Activated T-cell treated with anti-CD3 and anti-CD28 coated beads, Interleukin-2, amount 50 U/mL, for 72 hours (primary cell): Measurements from ENCODE around the gene CALCB. TPM values are rescaled to one million over a fixed set of nuclear protein-coding genes. Genes with fewer than 3 reads are reported as not detected.

Experiments
- ATAC-seq, 2 donors: fragments of 150-1000 bp; cut with Tn5 transposase; replicated peaks in 1 of 2; 2 replicates each; pipeline ENCODE4 v1.10.0; 2021; ENCODE audit warnings: moderate library complexity in 2 of 2, mild to moderate bottlenecking in 1 of 2
- DNase-seq, 2 donors: peaks; one replicate each; pipeline ENCODE4 v3.0.0; 2021 to 2022; ENCODE audit warnings: mixed read lengths in 1 of 2
- H3K27ac Mint-ChIP-seq: one replicate; pipeline ENCODE4 v1.8.0; 2022; ENCODE audit warnings: mild to moderate bottlenecking, moderate library complexity, mixed read lengths
- H3K27me3 Mint-ChIP-seq: one replicate; pipeline ENCODE4 v1.8.0; 2022; ENCODE audit warnings: low read depth, mixed read lengths
- H3K36me3 Mint-ChIP-seq, 2 donors: one replicate each; pipeline ENCODE4 v1.8.0; 2022; ENCODE audit warnings: mixed read lengths in 2 of 2, mild to moderate bottlenecking in 1 of 2; ENCODE audit not compliant: insufficient read depth in 2 of 2
- H3K4me1 Mint-ChIP-seq: one replicate; pipeline ENCODE4 v1.8.0; 2022; ENCODE audit warnings: low read depth, mixed read lengths
- H3K4me3 Mint-ChIP-seq, 2 donors: one replicate each; pipeline ENCODE4 v1.8.0; 2022; ENCODE audit warnings: mild to moderate bottlenecking in 2 of 2, mixed read lengths in 2 of 2, moderate library complexity in 2 of 2
- H3K9me3 Mint-ChIP-seq, 2 donors: one replicate each; pipeline ENCODE4 v1.8.0; 2022; ENCODE audit warnings: mixed read lengths in 2 of 2
- total RNA-seq, 2 donors: library from RNA; stranded (reverse); gene quantifications; one replicate each; pipeline ENCODE4 v1.2.3, GENCODE V29; 2022

CALCB gene
- total RNA-seq, 2 donors from 2014 or later, result 11.2 to 11.9 TPM

DNA sequence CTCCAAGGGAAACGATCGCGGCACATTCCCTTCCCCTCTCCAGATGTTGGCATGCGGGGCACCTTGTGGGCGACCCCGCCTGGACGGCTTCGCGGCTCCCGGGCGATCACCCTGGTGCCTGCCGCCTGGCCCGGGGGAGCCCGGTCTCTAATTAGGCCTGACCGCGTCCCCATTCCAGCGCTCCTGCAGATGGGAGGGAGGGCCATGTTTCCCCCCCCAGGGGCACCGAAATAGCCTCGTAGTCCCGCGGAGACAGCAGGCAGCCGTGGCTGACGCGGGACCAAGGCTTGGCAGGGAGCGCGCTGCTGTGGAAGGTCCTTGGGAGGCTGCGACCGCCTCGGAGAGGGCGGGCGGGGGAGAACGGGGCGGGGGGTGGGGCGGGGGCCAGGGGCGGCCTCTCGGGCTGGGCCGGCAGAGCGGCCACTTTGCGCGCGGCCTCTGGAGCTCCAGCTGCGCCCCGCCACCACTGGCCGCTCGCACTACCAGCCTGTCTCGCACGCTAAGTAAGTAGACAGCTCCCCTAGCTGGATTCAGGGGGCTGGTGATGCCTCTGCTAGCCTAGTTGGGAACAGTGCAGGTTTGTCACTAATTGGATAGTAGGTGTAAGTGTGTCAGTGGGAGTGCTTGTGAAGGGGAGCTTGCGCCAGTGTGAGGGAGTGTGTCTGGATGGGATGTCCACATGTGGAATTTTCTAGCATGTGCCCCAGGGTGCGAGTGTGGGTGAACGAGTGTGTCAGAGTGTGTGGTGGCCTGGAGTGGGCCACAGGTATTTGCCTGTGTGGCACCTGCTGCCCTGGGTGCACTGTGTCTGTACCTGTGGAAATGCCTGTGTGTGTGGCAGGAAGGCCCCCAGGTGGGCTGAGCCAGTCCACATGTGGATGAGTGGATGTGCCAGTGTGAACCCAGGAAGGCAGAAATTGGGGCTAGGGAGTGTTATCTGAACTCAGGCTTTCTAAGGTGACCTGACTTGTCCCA lies 41.4 kb downstream of the CALCB start, which contains the start of gene INSC:
INSC (plus strand) TSS at position 423 of the 975 bp plus-strand sequence. CDS start 34,252 bp downstream, outside the sequence.
- Mint-ChIP-seq H3K36me3 (no peaks in the 10 kb centered on the region), H3K4me3 (peak within 1 kb of the TSS; percentile 41 to 61), H3K27ac (peak within 1 kb of the TSS; percentile 22), H3K4me1 (peaks cover 31% of the 10 kb centered on the region), H3K9me3 (no peaks in the 10 kb centered on the region), H3K27me3 (peaks cover 45% of the 10 kb centered on the region)
- ATAC-seq (no peak), DNase-seq (no peak)

DNA sequence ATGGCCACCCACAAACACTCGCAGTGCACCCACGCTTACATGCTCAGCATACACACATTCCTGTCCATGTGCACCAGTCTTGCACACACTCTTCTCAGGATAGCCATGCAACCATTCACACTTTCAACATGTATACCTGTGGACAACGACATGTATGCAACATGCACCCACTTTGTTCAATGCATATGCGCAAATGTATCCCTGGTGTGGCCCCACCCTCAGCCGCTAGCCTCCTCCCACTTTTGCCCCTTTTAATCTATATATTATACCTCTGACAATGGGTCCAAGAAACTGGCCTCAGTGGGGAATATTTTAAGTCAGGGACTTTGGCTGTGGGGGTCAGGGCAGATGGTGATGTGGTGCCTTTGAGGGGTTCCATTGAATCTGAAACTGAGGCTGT lies 42.3 kb downstream of the CALCB start:
- no peaks in the 10 kb centered on the region for H3K36me3 Mint-ChIP-seq
- no peaks in the 10 kb centered on the region for H3K9me3 Mint-ChIP-seq
- ATAC-seq, result no peak
- H3K4me1 Mint-ChIP-seq, result peaks cover 31% of the 10 kb centered on the region
- no peak overlapping the region for H3K4me3 Mint-ChIP-seq
- peaks cover 45% of the 10 kb centered on the region for H3K27me3 Mint-ChIP-seq
- no peak for DNase-seq
- H3K27ac Mint-ChIP-seq, result no peak overlapping the region

GRCh38 chr11:15117751-15118150 lies 44.4 kb downstream of the CALCB start:
- Mint-ChIP-seq H3K36me3 (no peaks in the 10 kb centered on the region), H3K4me3 (no peak overlapping the region), H3K27ac (no peak overlapping the region)

GRCh38 chr11:15118431-15118830 lies 45.0 kb downstream of the CALCB start:
- H3K4me3 Mint-ChIP-seq, result no peak overlapping the region
- peak; percentile 91 to 92 for ATAC-seq
- peaks cover 55% of the 10 kb centered on the region for H3K27me3 Mint-ChIP-seq
- no peaks in the 10 kb centered on the region for H3K9me3 Mint-ChIP-seq
- peaks cover 27% of the 10 kb centered on the region for H3K4me1 Mint-ChIP-seq
- DNase-seq, result peak; percentile 28 to 42
- H3K36me3 Mint-ChIP-seq, result no peaks in the 10 kb centered on the region
- no peak overlapping the region for H3K27ac Mint-ChIP-seq

More at GRCh38 chr11:15117751-15118150, 44.4 kb downstream of the CALCB start:
- ATAC-seq (no peak), DNase-seq (no peak)
- peaks cover 52% of the 10 kb centered on the region for H3K27me3 Mint-ChIP-seq
- H3K4me1 Mint-ChIP-seq, result peaks cover 31% of the 10 kb centered on the region
- no peaks in the 10 kb centered on the region for H3K9me3 Mint-ChIP-seq

- DNase-seq (no peak), ATAC-seq (peak in 1 of 2 donors; percentile 15)
- Mint-ChIP-seq H3K4me1 (peaks cover 21% of the 10 kb centered on the region), H3K36me3 (no peaks in the 10 kb centered on the region), H3K4me3 (no peak overlapping the region), H3K9me3 (no peaks in the 10 kb centered on the region), H3K27me3 (peaks cover 46% of the 10 kb centered on the region), H3K27ac (no peak overlapping the region)
Measured at GRCh38 chr11:15119352-15119751, 46.0 kb downstream of the CALCB start.

DNA sequence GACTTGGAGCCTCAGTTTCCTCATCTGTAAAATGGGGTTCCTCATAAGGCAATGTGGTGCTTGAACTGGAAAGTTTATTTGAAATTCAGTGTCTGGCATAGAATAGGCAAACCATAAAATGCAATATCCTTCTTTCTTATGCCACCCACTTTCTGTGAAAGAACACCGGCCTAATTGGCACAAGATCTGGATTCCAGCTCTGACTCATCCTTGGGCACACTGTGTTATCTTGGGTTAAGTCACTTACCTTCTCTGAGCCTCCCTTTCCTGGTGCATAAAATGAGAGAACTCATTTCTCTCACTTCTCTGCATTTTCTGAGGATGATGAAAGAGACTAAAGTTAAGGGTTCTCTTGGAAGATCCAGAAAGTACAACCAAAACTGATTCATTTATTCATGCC lies 46.4 kb downstream of the CALCB start:
- DNase-seq (no peak), ATAC-seq (no peak)
- peaks cover 21% of the 10 kb centered on the region for H3K4me1 Mint-ChIP-seq
- H3K36me3 Mint-ChIP-seq, result no peaks in the 10 kb centered on the region
- peaks cover 46% of the 10 kb centered on the region for H3K27me3 Mint-ChIP-seq
- no peak overlapping the region for H3K27ac Mint-ChIP-seq
- no peak overlapping the region for H3K4me3 Mint-ChIP-seq
- H3K9me3 Mint-ChIP-seq, result no peaks in the 10 kb centered on the region

GRCh38 chr11:15123849-15124248 lies 50.5 kb downstream of the CALCB start:
- DNase-seq, result no peak

GRCh38 chr11:15124528-15124927 lies 51.1 kb downstream of the CALCB start:
- Mint-ChIP-seq H3K4me1 (peaks cover 2% of the 10 kb centered on the region), H3K27me3 (peaks cover 19% of the 10 kb centered on the region), H3K36me3 (no peaks in the 10 kb centered on the region), H3K27ac (no peak overlapping the region), H3K9me3 (no peaks in the 10 kb centered on the region), H3K4me3 (no peak overlapping the region)
- DNase-seq (no peak), ATAC-seq (no peak)

More at GRCh38 chr11:15123849-15124248, 50.5 kb downstream of the CALCB start:
- Mint-ChIP-seq H3K9me3 (no peaks in the 10 kb centered on the region), H3K4me3 (no peak overlapping the region), H3K36me3 (no peaks in the 10 kb centered on the region), H3K27ac (no peak overlapping the region), H3K27me3 (peaks cover 19% of the 10 kb centered on the region), H3K4me1 (peaks cover 9% of the 10 kb centered on the region)
- no peak for ATAC-seq

DNA sequence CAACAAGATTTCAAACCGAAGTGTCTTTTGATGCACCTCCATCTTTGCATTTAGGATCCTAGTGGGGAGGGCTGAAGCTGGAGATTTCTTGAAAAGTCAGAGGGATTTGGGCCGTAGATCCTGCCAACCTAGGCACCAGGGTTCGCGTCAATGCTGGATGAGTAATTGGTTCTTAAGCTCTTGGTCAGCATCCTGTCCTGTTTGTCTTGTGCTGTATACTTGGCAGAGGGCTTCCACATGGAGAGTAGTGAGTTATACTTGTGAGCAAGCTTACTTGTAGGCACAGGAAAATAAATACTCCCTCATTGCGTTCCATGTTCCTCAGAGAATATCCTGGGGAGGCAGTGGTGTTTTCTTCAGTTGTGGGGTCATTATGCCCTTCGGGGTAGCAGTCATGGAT lies 53.9 kb downstream of the CALCB start:
- Mint-ChIP-seq H3K9me3 (no peaks in the 10 kb centered on the region), H3K27me3 (peaks cover 17% of the 10 kb centered on the region)
- no peak for DNase-seq

More for the DNA sequence above, 53.9 kb downstream of the CALCB start:
- Mint-ChIP-seq H3K36me3 (no peaks in the 10 kb centered on the region), H3K27ac (no peak overlapping the region), H3K4me3 (no peak overlapping the region), H3K4me1 (no peaks in the 10 kb centered on the region)
- ATAC-seq, result no peak

Other genes with a start within 250 kb of the CALCB start
- gene CYP2R1, start 181.4 kb upstream of the CALCB start, total RNA-seq, result 10 to 100 TPM; 30.2 to 30.4 TPM
- gene CALCA, start 101.2 kb upstream of the CALCB start, total RNA-seq, result not detected
- gene INSC, start 41.3 kb downstream of the CALCB start, total RNA-seq, result 1 to 10 TPM in 1 of 2 donors, under 1 TPM in 1; 0.96 to 3.1 TPM